ENCODE results near the gene EFNA5. TPM values are rescaled to one million over a fixed set of nuclear protein-coding genes. Genes with fewer than 3 reads are reported as not detected.

Gene EFNA5
- total and polyA plus RNA-seq, 10 of the 15 experiments (the other 5 are each of a cell fraction or from before 2014, with no cell fraction given) = 0.19 to 12.6 (median 3.9) TPM

DNA sequence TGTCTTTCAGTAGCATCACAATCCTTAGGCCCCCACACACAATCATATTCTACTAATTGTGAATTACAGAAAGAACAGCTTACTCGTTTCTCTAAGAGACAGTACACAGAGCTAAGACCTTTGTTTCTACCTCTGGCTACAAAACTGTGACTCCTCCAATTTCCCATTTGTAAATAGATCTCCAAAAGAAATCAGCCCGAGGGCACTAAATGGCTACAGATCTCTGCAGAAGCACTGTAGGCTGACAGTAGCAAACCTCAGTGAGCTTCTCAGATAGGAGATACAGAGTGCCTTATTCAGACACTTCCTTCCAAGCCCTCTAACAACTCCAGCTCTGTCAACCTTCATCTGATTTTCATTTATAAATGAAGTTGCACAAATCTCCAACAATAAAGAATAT lies 51.0 kb downstream of the EFNA5 start:
- no peak overlapping the region for H3K9ac ChIP-seq (ENCODE audit: control insufficient read depth, insufficient read depth, low read length)
- no TSS peak for BruUV-seq (replicated peaks)
- TF ChIP-seq, protein P1, sequence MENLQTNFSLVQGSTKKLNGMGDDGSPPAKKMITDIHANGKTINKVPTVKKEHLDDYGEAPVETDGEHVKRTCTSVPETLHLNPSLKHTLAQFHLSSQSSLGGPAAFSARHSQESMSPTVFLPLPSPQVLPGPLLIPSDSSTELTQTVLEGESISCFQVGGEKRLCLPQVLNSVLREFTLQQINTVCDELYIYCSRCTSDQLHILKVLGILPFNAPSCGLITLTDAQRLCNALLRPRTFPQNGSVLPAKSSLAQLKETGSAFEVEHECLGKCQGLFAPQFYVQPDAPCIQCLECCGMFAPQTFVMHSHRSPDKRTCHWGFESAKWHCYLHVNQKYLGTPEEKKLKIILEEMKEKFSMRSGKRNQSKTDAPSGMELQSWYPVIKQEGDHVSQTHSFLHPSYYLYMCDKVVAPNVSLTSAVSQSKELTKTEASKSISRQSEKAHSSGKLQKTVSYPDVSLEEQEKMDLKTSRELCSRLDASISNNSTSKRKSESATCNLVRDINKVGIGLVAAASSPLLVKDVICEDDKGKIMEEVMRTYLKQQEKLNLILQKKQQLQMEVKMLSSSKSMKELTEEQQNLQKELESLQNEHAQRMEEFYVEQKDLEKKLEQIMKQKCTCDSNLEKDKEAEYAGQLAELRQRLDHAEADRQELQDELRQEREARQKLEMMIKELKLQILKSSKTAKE (IDR thresholded peaks at IDR 0.05; ENCODE audit: low read depth, poor library complexity, severe bottlenecking) = no peak
- TF ChIP-seq GABPA (IDR thresholded peaks at IDR 0.05; ENCODE audit: low read depth) (no peak), SP1 (IDR thresholded peaks at IDR 0.05; ENCODE audit: low read depth, low read length) (no peak), MYB (IDR thresholded peaks at IDR 0.05; ENCODE audit: borderline replicate concordance, low read depth, low read length) (no peak), STAT3 (IDR thresholded peaks at IDR 0.05; ENCODE audit: low read depth, low read length) (no peak), MEF2A (IDR thresholded peaks at IDR 0.05; ENCODE audit: insufficient read depth, low read depth, low read length) (no peak), NRF1 (conservative IDR thresholded peaks at IDR 0.05; ENCODE audit: low read depth, low read length) (no peak), CHD1 (IDR thresholded peaks at IDR 0.05; ENCODE audit: low read depth, low read length) (no peak), CBX3 (IDR thresholded peaks at IDR 0.05; ENCODE audit: borderline replicate concordance, low read depth) (no peak), BCL11A (IDR thresholded peaks at IDR 0.05; ENCODE audit: low read depth, low read length) (no peak), RFX5 (IDR thresholded peaks at IDR 0.05; ENCODE audit: low read depth, low read length) (no peak)
- TF ChIP-seq, protein P2, sequence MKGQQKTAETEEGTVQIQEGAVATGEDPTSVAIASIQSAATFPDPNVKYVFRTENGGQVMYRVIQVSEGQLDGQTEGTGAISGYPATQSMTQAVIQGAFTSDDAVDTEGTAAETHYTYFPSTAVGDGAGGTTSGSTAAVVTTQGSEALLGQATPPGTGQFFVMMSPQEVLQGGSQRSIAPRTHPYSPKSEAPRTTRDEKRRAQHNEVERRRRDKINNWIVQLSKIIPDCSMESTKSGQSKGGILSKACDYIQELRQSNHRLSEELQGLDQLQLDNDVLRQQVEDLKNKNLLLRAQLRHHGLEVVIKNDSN (IDR thresholded peaks at IDR 0.05; ENCODE audit: borderline replicate concordance, extremely low read length, insufficient read depth, low read depth, low read length) = no peak
- TF ChIP-seq, protein P3, sequence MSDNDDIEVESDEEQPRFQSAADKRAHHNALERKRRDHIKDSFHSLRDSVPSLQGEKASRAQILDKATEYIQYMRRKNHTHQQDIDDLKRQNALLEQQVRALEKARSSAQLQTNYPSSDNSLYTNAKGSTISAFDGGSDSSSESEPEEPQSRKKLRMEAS (IDR thresholded peaks at IDR 0.05; ENCODE audit: low read depth, low read length) = no peak
- TF ChIP-seq, protein P4, sequence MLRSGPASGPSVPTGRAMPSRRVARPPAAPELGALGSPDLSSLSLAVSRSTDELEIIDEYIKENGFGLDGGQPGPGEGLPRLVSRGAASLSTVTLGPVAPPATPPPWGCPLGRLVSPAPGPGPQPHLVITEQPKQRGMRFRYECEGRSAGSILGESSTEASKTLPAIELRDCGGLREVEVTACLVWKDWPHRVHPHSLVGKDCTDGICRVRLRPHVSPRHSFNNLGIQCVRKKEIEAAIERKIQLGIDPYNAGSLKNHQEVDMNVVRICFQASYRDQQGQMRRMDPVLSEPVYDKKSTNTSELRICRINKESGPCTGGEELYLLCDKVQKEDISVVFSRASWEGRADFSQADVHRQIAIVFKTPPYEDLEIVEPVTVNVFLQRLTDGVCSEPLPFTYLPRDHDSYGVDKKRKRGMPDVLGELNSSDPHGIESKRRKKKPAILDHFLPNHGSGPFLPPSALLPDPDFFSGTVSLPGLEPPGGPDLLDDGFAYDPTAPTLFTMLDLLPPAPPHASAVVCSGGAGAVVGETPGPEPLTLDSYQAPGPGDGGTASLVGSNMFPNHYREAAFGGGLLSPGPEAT (IDR thresholded peaks at IDR 0.05; ENCODE audit: low read depth) = no peak
- WGBS (ENCODE audit: insufficient coverage, insufficient replicate concordance, low lambda C conversion rate, missing lambda C conversion rate) = 0% methylated on average over 2 of the region's 2 CpGs
- H3K79me2 ChIP-seq (ENCODE audit: control insufficient read depth, insufficient read depth, low read length) = peaks cover 11% of the 10 kb centered on the region
- in situ Hi-C loops (cut with MboI) (no loop called here), intact Hi-C loops (cut with micrococcal nuclease; ENCODE audit: unreplicated experiment) (no loop called here)
- POLR2A ChIA-PET = interaction anchor here (1.0 kb wide), 1 partner anchor 41 kb away, joined by 4 read pairs; no protein-coding TSS in a partner anchor
- no peak overlapping the region for H3K4me3 ChIP-seq
- CTCF ChIA-PET = interaction anchor here (1.2 kb wide), 1 partner anchor 12 kb away, joined by 5 read pairs; no protein-coding TSS in a partner anchor
- RAD21 ChIA-PET (ENCODE audit: unreplicated experiment) = no interaction called here
- H3K9me3 ChIP-seq (replicated peaks; ENCODE audit: control insufficient read depth, insufficient read depth, low read length) = no peaks in the 10 kb centered on the region; the same call in 2 of the 3 replicates
- no peak for ATAC-seq
- no peak overlapping the region for H2AFZ ChIP-seq (ENCODE audit: control insufficient read depth, low read depth, low read length)
- H3K27me3 ChIP-seq (replicated peaks in 1 of 2; ENCODE audit: control insufficient read depth in 2 of 2, insufficient read depth in 2 of 2, low read length in 1 of 2) = no peaks in the 10 kb centered on the region
- SMC1A ChIA-PET (ENCODE audit: uncharacterized antibody, unreplicated experiment) = interaction anchor here (0.9 to 1.2 kb wide), 2 partner anchors 15 to 49 kb away, joined by 3 to 4 read pairs; no protein-coding TSS in a partner anchor
- H3K4me2 ChIP-seq (ENCODE audit: control insufficient read depth, insufficient read depth) = no peak overlapping the region
- no peak for FAIRE-seq
- no peaks in the 10 kb centered on the region for H4K20me1 ChIP-seq (ENCODE audit: control insufficient read depth, insufficient read depth)
- H3K27ac ChIP-seq (ENCODE audit: control insufficient read depth, insufficient read depth) = no peak overlapping the region
- DNase-seq (ENCODE audit: low read depth, low spot score) = no peak
- H3K4me1 ChIP-seq (ENCODE audit: control insufficient read depth, insufficient read depth, low read length) = 0 out of 2 replicates have a peak, but pooled peaks cover 3% of the 10 kb centered on the region
- H3K36me3 ChIP-seq (ENCODE audit: control insufficient read depth in 2 of 2, insufficient read depth in 2 of 2, low read length in 1 of 2) = no peaks in the 10 kb centered on the region
